KMS-11 (cell line): ENCODE data around the gene PLAAT5.
"Not testable (repeated sequence)": the region's sequence is repeated elsewhere in the genome, so short reads cannot be mapped to it uniquely, and the experiment has no call there.

Experiments used
- H2AFZ ChIP-seq: fragments of 200-600 bp; sonication (generic); 2 replicates; pipeline ENCODE4 v1.6.1; 2016; ENCODE audit warnings: antibody characterized with exemption, mixed run types, low read depth
- H3K27ac ChIP-seq: fragments of 200-600 bp; sonication (generic); 2 replicates; pipeline ENCODE4 v1.6.1; 2016; ENCODE audit warnings: mild to moderate bottlenecking, mixed run types
- H3K27me3 ChIP-seq: fragments of 200-600 bp; sonication (generic); 2 replicates; pipeline ENCODE4 v1.6.1; 2017; ENCODE audit warnings: mild to moderate bottlenecking, low read depth, mixed run types, moderate library complexity; ENCODE audit not compliant: insufficient read depth
- H3K36me3 ChIP-seq: fragments of 200-600 bp; sonication (generic); 2 replicates; pipeline ENCODE4 v1.6.1; 2017; ENCODE audit warnings: mild to moderate bottlenecking, mixed run types; ENCODE audit not compliant: insufficient read depth
- H3K4me1 ChIP-seq: fragments of 200-600 bp; sonication (generic); 2 replicates; pipeline ENCODE4 v1.6.1; 2016; ENCODE audit warnings: mild to moderate bottlenecking, low read depth, mixed run types; ENCODE audit not compliant: poor library complexity, severe bottlenecking
- H3K4me2 ChIP-seq: fragments of 200-600 bp; sonication (generic); 2 replicates; pipeline ENCODE4 v1.7.0; 2016; ENCODE audit warnings: mild to moderate bottlenecking, mixed run types
- H3K4me3 ChIP-seq: fragments of 200-600 bp; sonication (generic); IDR thresholded peaks from 2 replicates; pipeline ENCODE4 v1.6.1; 2017; ENCODE audit warnings: low read depth, low read length, mixed read lengths; ENCODE audit not compliant: insufficient read depth
- H3K79me2 ChIP-seq: fragments of 200-600 bp; sonication (generic); 2 replicates; pipeline ENCODE4 v1.6.1; 2016; ENCODE audit warnings: low read depth, mixed run types; ENCODE audit not compliant: insufficient read depth
- H3K9ac ChIP-seq: fragments of 200-600 bp; sonication (generic); 2 replicates; pipeline ENCODE4 v1.6.1; 2016; ENCODE audit warnings: mild to moderate bottlenecking, mixed run types
- H4K20me1 ChIP-seq: fragments of 200-600 bp; sonication (generic); 2 replicates; pipeline ENCODE4 v1.6.1; 2016; ENCODE audit warnings: mild to moderate bottlenecking, mixed run types; ENCODE audit not compliant: insufficient read depth
- TF ChIP-seq, protein P1 (sequence below): fragments of 200-600 bp; sonication (generic); conservative IDR thresholded peaks from 2 replicates; pipeline ENCODE4 v1.6.1; 2017; ENCODE audit warnings: low read depth, mild to moderate bottlenecking, antibody characterized with exemption, low read length, moderate library complexity, mixed read lengths

PLAAT5 gene

DNA sequence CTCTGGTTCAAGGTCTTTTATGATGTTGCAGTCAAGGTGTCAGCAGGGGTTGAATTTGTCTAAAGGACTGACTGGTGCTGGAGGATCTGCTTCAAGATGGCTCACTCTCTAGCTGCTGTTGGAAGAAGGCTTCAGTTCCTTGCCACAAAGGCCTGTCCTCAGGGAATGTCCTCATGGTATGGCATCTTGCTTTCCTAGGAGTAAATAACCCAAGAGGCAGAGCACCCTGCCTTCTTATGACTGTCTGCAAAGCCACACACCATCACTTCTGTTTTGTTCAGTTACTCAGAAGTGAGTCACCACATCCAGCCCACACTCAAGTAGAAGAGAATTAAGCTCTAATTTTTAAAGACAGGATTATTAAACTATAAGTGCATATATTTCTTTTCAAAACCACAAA, 45.2 kb downstream of the PLAAT5 start:
- H3K27ac ChIP-seq, result no peak overlapping the region
- no peak overlapping the region for H3K4me2 ChIP-seq
- H3K4me3 ChIP-seq, result no peak overlapping the region
- H4K20me1 ChIP-seq, result no peaks in the 10 kb centered on the region
- H3K79me2 ChIP-seq, result no peaks in the 10 kb centered on the region
- no peaks in the 10 kb centered on the region for H3K36me3 ChIP-seq
- H3K9ac ChIP-seq, result no peak overlapping the region
- TF ChIP-seq, protein P1, sequence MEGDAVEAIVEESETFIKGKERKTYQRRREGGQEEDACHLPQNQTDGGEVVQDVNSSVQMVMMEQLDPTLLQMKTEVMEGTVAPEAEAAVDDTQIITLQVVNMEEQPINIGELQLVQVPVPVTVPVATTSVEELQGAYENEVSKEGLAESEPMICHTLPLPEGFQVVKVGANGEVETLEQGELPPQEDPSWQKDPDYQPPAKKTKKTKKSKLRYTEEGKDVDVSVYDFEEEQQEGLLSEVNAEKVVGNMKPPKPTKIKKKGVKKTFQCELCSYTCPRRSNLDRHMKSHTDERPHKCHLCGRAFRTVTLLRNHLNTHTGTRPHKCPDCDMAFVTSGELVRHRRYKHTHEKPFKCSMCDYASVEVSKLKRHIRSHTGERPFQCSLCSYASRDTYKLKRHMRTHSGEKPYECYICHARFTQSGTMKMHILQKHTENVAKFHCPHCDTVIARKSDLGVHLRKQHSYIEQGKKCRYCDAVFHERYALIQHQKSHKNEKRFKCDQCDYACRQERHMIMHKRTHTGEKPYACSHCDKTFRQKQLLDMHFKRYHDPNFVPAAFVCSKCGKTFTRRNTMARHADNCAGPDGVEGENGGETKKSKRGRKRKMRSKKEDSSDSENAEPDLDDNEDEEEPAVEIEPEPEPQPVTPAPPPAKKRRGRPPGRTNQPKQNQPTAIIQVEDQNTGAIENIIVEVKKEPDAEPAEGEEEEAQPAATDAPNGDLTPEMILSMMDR, result no peak
- H2AFZ ChIP-seq, result no peak overlapping the region
- H3K27me3 ChIP-seq, result no peaks in the 10 kb centered on the region
- no peaks in the 10 kb centered on the region for H3K4me1 ChIP-seq

DNA sequence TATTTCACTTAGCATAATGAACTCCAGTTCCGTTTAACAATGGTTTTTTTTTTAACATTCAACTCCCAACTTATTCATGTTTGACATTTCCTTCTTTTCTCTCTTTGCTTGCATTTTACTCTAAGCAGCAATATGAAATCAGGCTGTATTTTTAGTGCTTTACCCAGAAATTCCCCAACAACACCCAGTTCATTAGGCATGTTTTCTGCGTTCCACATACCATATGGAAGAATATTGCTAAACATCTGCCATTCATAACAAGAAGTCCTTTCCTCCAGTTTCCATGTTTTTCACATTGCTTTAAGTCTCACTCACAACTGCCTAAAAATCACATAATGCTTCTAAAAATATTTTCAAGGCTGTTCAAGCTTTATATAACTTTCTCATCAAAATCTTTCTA, 45.8 kb downstream of the PLAAT5 start:
- H3K4me3 ChIP-seq, result no peak overlapping the region
- no peak overlapping the region for H2AFZ ChIP-seq
- no peaks in the 10 kb centered on the region for H3K36me3 ChIP-seq
- no peak overlapping the region for H3K27ac ChIP-seq
- H3K79me2 ChIP-seq, result no peaks in the 10 kb centered on the region
- TF ChIP-seq, protein P1, result no peak
- no peaks in the 10 kb centered on the region for H3K4me1 ChIP-seq
- no peak overlapping the region for H3K4me2 ChIP-seq
- H3K9ac ChIP-seq, result no peak overlapping the region
- no peaks in the 10 kb centered on the region for H3K27me3 ChIP-seq
- no peaks in the 10 kb centered on the region for H4K20me1 ChIP-seq

DNA sequence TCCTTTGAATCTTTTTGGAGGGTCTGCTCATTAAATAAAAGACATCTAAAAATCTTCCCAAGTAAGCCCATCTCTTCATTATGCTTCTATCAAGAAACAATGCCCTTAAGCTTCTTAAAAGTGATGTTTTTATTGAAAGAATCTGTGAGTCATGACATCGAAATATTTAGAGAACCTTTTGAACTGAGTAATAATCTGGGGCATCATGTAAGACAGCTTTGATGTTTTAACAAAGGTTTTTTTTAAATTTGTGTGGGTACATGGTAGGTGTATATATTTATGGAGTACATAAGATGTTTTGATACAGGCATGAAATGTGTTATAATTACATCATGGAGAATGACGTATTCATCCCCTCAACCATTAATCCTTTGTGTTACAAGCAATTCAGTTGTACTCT, 46.8 kb downstream of the PLAAT5 start:
- Histone ChIP-seq H3K4me3 (no peak overlapping the region), H3K27ac (no peak overlapping the region), H3K36me3 (no peaks in the 10 kb centered on the region), H3K79me2 (no peaks in the 10 kb centered on the region), H4K20me1 (no peaks in the 10 kb centered on the region), H3K4me1 (no peaks in the 10 kb centered on the region), H2AFZ (no peak overlapping the region), H3K4me2 (no peak overlapping the region), H3K27me3 (no peaks in the 10 kb centered on the region), H3K9ac (no peak overlapping the region)
- TF ChIP-seq, protein P1, result no peak

DNA sequence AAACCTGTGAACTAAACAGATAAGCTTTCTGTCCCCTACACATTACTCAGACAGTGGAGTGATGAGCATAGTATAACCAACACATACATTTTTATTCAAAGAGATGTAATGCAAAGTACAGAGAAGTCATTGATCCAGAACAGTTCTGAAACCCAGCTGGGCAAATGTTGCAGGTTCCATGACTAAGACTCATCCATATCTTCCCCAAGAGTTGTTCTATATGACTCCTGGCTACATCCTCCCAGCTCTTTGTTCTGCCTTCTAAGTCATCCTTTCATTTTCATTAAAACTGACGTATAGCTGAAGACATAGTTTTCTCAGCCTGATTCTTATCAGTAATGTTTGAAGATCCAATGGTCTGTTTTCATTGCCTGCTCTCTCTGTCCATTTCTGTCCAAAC, 47.3 kb downstream of the PLAAT5 start:
- no peak overlapping the region for H2AFZ ChIP-seq

DNA sequence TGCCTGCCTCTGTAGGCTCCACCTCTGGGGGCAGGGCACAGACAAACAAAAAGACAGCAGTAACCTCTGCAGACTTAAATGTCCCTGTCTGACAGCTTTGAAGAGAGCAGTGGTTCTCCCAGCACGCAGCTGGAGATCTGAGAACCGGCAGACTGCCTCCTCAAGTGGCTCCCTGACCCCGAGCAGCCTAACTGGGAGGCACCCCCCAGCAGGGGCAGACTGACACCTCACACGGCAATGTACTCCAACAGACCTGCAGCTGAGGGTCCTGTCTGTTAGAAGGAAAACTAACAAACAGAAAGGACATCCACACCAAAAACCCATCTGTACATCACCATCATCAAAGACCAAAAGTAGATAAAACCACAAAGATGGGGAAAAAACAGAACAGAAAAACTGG, 55.1 kb downstream of the PLAAT5 start:
- not testable (repeated sequence) for H3K4me2 ChIP-seq, H3K27ac ChIP-seq, H3K79me2 ChIP-seq, H3K36me3 ChIP-seq, H3K4me1 ChIP-seq, H3K4me3 ChIP-seq, H4K20me1 ChIP-seq, H3K9ac ChIP-seq, H3K27me3 ChIP-seq, H2AFZ ChIP-seq

More for the DNA sequence above, 47.3 kb downstream of the PLAAT5 start:
- no peaks in the 10 kb centered on the region for H3K4me1 ChIP-seq
- TF ChIP-seq, protein P1, result no peak
- no peak overlapping the region for H3K9ac ChIP-seq
- no peak overlapping the region for H3K4me2 ChIP-seq
- H3K27me3 ChIP-seq, result no peaks in the 10 kb centered on the region
- no peaks in the 10 kb centered on the region for H3K79me2 ChIP-seq
- no peak overlapping the region for H3K27ac ChIP-seq
- no peak overlapping the region for H3K4me3 ChIP-seq
- H3K36me3 ChIP-seq, result no peaks in the 10 kb centered on the region
- no peaks in the 10 kb centered on the region for H4K20me1 ChIP-seq

DNA sequence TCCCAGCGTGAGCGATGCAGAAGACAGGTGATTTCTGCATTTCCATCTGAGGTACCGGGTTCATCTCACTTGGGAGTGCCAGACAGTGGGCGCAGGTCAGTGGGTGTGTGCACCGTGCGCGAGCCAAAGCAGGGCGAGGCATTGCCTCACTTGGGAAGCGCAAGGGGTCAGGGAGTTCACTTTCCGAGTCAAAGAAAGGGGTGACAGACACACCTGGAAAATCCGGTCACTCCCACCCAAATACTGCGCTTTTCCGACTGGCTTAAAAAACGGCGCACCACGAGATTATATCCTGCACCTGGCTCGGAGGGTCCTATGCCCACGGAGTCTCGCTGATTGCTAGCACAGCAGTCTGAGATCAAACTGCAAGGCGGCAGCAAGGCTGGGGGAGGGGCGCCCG, 55.6 kb downstream of the PLAAT5 start:
- not testable (repeated sequence) for H3K27ac ChIP-seq, H4K20me1 ChIP-seq, H3K4me3 ChIP-seq, H3K4me1 ChIP-seq, H3K27me3 ChIP-seq, H3K79me2 ChIP-seq, H3K9ac ChIP-seq, H2AFZ ChIP-seq, H3K4me2 ChIP-seq, H3K36me3 ChIP-seq

DNA sequence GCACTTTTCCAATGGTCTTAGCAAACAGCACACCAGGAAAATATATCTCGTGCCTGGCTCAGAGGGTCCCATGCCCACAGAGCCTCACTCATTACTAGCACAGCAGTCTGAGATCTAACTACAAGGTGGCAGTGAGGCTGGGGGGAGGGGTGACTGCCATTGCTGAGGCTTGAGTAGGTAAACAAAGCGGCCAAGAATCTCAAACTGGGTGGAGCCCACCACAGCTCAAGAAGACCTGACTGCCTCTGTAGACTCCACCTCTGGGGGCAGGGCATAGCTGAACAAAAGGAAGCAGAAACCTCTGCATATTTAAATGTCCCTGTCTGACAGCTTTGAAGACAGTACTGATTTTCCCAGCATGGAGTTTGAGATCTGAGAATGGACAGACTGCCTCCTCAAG, 60.2 kb downstream of the PLAAT5 start:
- not testable (repeated sequence) for H4K20me1 ChIP-seq, H3K27ac ChIP-seq, H3K36me3 ChIP-seq, H3K9ac ChIP-seq, H3K27me3 ChIP-seq, H3K4me3 ChIP-seq, H3K4me2 ChIP-seq, H2AFZ ChIP-seq, H3K79me2 ChIP-seq, H3K4me1 ChIP-seq
